Natural killer cell (primary cell): Measurements from ENCODE around the gene CALHM5. TPM values are rescaled to one million over a fixed set of nuclear protein-coding genes. Genes with fewer than 3 reads are reported as not detected.

Experiments
- ATAC-seq, 3 donors: fragments of 150-1000 bp in 2 of 3; fragments of 200-7000 bp in 1 of 3; cut with Tn5 transposase; 1 replicate in 1 of 3; 2 replicates in 2 of 3; pipeline ENCODE4 v1.10.0; 2021; ENCODE audit warnings: mild to moderate bottlenecking in 2 of 3, moderate library complexity in 2 of 3
- DNase-seq, 2 donors: peaks; one replicate each; pipeline versions ENCODE4 v3.0.0 to v3.0.0-alpha.2; 2013 to 2021; ENCODE audit warnings: mixed read lengths in 1 of 2
- H3K27ac ChIP-seq: one replicate; pipeline ENCODE4 v1.5.1; 2013; ENCODE audit warnings: mild to moderate bottlenecking, low read length
- H3K27me3 ChIP-seq: one replicate; pipeline ENCODE4 v1.6.1; 2013; ENCODE audit warnings: low read length; ENCODE audit not compliant: control insufficient read depth, insufficient read depth
- H3K36me3 ChIP-seq: one replicate; pipeline ENCODE4 v1.6.1; 2013; ENCODE audit warnings: low read length; ENCODE audit not compliant: control insufficient read depth, insufficient read depth
- H3K4me1 ChIP-seq: one replicate; pipeline ENCODE4 v1.6.1; 2013; ENCODE audit warnings: low read length; ENCODE audit not compliant: control insufficient read depth, insufficient read depth
- H3K4me3 ChIP-seq: one replicate; pipeline ENCODE4 v1.5.1; 2013; ENCODE audit warnings: low read length
- H3K9me3 ChIP-seq: one replicate; pipeline ENCODE4 v1.6.1; 2013; ENCODE audit warnings: low read length; ENCODE audit not compliant: control insufficient read depth, insufficient read depth
- H3K27ac Mint-ChIP-seq, 2 donors: one replicate each; pipeline ENCODE4 v1.8.0; 2022; ENCODE audit warnings: mild to moderate bottlenecking in 2 of 2, mixed read lengths in 2 of 2, moderate library complexity in 1 of 2
- H3K27me3 Mint-ChIP-seq, 2 donors: one replicate each; pipeline ENCODE4 v1.8.0; 2022; ENCODE audit warnings: low read depth in 2 of 2, mixed read lengths in 2 of 2
- H3K36me3 Mint-ChIP-seq: one replicate; pipeline ENCODE4 v1.8.0; 2022; ENCODE audit warnings: mixed read lengths
- H3K4me1 Mint-ChIP-seq, 2 donors: one replicate each; pipeline ENCODE4 v1.8.0; 2022; ENCODE audit warnings: mixed read lengths in 2 of 2
- H3K4me3 Mint-ChIP-seq: one replicate; pipeline ENCODE4 v1.8.0; 2022; ENCODE audit warnings: mild to moderate bottlenecking, moderate library complexity, mixed read lengths
- H3K9me3 Mint-ChIP-seq, 2 donors: one replicate each; pipeline ENCODE4 v1.8.0; 2022; ENCODE audit warnings: mixed read lengths in 2 of 2
- CTCF ChIP-seq: fragments of 200-600 bp; IDR thresholded peaks from one replicate; pipeline ENCODE4 v1.8.0; 2022; ENCODE audit warnings: antibody characterized with exemption
- WGBS: methylation state at CpG from one replicate; pipeline ENCODE4 v1.1.7; 2013; ENCODE audit warnings: missing lambda C conversion rate; ENCODE audit not compliant: insufficient coverage; 5-methylcytosine and 5-hydroxymethylcytosine counted together
- intact Hi-C: fragments of 100-400 bp; cut with micrococcal nuclease; formaldehyde crosslinking; loops from one replicate; pipeline ENCODE4 v1.14.2; 2022
- total RNA-seq, 4 donors: library from RNA; stranded (reverse); fragments of 120-200 nt in 1 of 4; gene quantifications; one replicate each; pipeline versions ENCODE4 v1.2.3 to v1.2.4, GENCODE V29; 2013 to 2022

Gene CALHM5
- total RNA-seq, 3 donors from 2014 or later (not counting 1 experiment from before 2014, with no cell fraction given), result 0.05 TPM; not detected in 1

- no peaks in the 10 kb centered on the region for H3K4me1 Mint-ChIP-seq
- H3K4me3 Mint-ChIP-seq, result no peak overlapping the region
These were observed 696 bp downstream of the CALHM5 start for GRCh38 chr6:116512111-116512559.

GRCh38 chr6:116512734-116513133 is 1.3 kb downstream of the CALHM5 start:
- H3K27me3 ChIP-seq, result no peaks in the 10 kb centered on the region
- H3K9me3 ChIP-seq, result no peaks in the 10 kb centered on the region
- no peak overlapping the region for H3K27ac ChIP-seq
- H3K4me1 ChIP-seq, result no peaks in the 10 kb centered on the region
- Mint-ChIP-seq H3K9me3 (no peaks in the 10 kb centered on the region), H3K4me1 (no peaks in the 10 kb centered on the region), H3K36me3 (no peaks in the 10 kb centered on the region), H3K27ac (no peak overlapping the region), H3K4me3 (no peak overlapping the region), H3K27me3 (peaks cover 4 to 27% of the 10 kb centered on the region in 2 donors)
- no peak for TF ChIP-seq CTCF
- ATAC-seq (no peak), DNase-seq (no peak)
- no peak overlapping the region for H3K4me3 ChIP-seq
- intact Hi-C loops, result no loop called here
- H3K36me3 ChIP-seq, result no peaks in the 10 kb centered on the region

More at GRCh38 chr6:116512111-116512559, 696 bp downstream of the CALHM5 start:
- no peaks in the 10 kb centered on the region for H3K27me3 ChIP-seq
- H3K9me3 ChIP-seq, result no peaks in the 10 kb centered on the region
- no peaks in the 10 kb centered on the region for H3K4me1 ChIP-seq
- no peak overlapping the region for H3K27ac ChIP-seq
- H3K9me3 Mint-ChIP-seq, result no peaks in the 10 kb centered on the region
- DNase-seq, result no peak
- no peaks in the 10 kb centered on the region for H3K36me3 ChIP-seq
- no peak overlapping the region for H3K4me3 ChIP-seq
- no peak for TF ChIP-seq CTCF
- 63% methylated on average over 3 of the region's 4 CpGs for WGBS
- no peak overlapping the region for H3K27ac Mint-ChIP-seq
- ATAC-seq, result no peak
- intact Hi-C loops, result no loop called here
- no peaks in the 10 kb centered on the region for H3K36me3 Mint-ChIP-seq
- peaks cover 4 to 27% of the 10 kb centered on the region in 2 donors for H3K27me3 Mint-ChIP-seq

GRCh38 chr6:116513224-116513875 is 1.9 kb downstream of the CALHM5 start:
- no peak overlapping the region for H3K4me3 Mint-ChIP-seq
- Histone ChIP-seq H3K27me3 (no peaks in the 10 kb centered on the region), H3K27ac (no peak overlapping the region), H3K36me3 (no peaks in the 10 kb centered on the region), H3K9me3 (no peaks in the 10 kb centered on the region), H3K4me1 (no peaks in the 10 kb centered on the region), H3K4me3 (no peak overlapping the region)
- ATAC-seq (no peak), DNase-seq (no peak)
- no peaks in the 10 kb centered on the region for H3K36me3 Mint-ChIP-seq
- H3K9me3 Mint-ChIP-seq, result no peaks in the 10 kb centered on the region
- intact Hi-C loops, result no loop called here
- no peak overlapping the region for H3K27ac Mint-ChIP-seq
- WGBS, result 82% methylated on average over 2 of the region's 2 CpGs
- H3K4me1 Mint-ChIP-seq, result no peaks in the 10 kb centered on the region
- H3K27me3 Mint-ChIP-seq, result peaks cover 8 to 32% of the 10 kb centered on the region in 2 donors
- no peak for TF ChIP-seq CTCF

GRCh38 chr6:116514111-116514510 is 2.7 kb downstream of the CALHM5 start:
- no peaks in the 10 kb centered on the region for H3K36me3 ChIP-seq
- no peak for DNase-seq
- WGBS, result 61% methylated on average over 4 of the region's 4 CpGs
- H3K4me3 ChIP-seq, result no peak overlapping the region
- Mint-ChIP-seq H3K4me1 (no peaks in the 10 kb centered on the region), H3K27me3 (peaks cover 8 to 32% of the 10 kb centered on the region in 2 donors), H3K27ac (no peak overlapping the region), H3K4me3 (no peak overlapping the region), H3K36me3 (no peaks in the 10 kb centered on the region), H3K9me3 (no peaks in the 10 kb centered on the region)
- no peak for ATAC-seq
- H3K27ac ChIP-seq, result no peak overlapping the region
- no peaks in the 10 kb centered on the region for H3K4me1 ChIP-seq
- no peaks in the 10 kb centered on the region for H3K27me3 ChIP-seq
- no peaks in the 10 kb centered on the region for H3K9me3 ChIP-seq
- TF ChIP-seq CTCF, result no peak
- intact Hi-C loops, result no loop called here
